NCI-H1105 treated with DMSO at 0.1 percent for 48 hours (cell line): Measurements from ENCODE around the gene HDAC10.

Experiments used
- DNase-seq: peaks from one replicate; lab custom pipeline; 2025; lab: John Stamatoyannopoulos, UW

HDAC10 gene, protein sequence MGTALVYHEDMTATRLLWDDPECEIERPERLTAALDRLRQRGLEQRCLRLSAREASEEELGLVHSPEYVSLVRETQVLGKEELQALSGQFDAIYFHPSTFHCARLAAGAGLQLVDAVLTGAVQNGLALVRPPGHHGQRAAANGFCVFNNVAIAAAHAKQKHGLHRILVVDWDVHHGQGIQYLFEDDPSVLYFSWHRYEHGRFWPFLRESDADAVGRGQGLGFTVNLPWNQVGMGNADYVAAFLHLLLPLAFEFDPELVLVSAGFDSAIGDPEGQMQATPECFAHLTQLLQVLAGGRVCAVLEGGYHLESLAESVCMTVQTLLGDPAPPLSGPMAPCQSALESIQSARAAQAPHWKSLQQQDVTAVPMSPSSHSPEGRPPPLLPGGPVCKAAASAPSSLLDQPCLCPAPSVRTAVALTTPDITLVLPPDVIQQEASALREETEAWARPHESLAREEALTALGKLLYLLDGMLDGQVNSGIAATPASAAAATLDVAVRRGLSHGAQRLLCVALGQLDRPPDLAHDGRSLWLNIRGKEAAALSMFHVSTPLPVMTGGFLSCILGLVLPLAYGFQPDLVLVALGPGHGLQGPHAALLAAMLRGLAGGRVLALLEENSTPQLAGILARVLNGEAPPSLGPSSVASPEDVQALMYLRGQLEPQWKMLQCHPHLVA

DNA sequence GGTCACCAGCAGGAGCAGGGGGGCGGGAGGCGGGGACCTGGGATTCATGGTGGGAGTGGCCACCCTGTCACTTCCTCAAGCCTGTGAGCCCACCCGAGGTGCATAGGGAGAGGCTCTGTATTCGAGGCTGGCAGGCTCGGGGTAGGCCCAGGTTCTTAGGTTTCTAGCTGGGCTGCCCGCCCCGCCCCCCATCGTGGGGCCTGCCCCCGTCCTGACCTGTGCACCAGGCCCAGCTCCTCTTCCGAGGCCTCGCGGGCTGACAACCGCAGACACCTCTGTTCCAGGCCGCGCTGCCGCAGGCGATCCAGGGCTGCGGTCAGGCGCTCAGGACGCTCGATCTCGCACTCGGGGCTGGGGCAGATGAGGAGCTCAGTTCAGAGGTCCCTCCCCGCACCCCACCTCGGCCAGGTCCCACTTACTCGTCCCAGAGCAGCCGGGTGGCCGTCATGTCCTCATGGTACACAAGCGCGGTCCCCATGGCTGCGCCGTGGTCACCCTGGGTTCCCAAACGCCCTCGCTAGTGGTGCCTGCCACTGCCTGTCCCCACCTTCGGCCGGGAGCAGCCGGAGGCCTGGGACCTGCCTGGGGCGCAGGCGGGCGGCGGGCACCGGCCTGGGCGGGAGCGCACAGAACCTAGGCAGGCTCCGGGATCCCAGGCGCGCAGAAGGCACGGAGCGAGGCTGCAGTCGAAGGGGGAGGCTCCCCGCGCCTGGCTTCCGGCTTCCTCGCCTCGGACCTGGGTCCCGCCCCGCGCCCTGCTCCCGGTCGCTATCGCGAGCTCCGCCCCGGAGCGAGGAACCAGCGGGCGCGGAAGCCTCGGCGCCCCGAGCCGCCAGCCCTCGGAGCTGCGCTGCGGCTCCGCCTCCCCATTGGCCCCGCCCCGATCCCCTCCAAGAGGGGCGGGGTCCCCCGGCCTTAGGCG is at the start of gene HDAC10:
Gene HDAC10, minus strand, starts transcription at position 711 of the 922 bp plus-strand sequence. Its CDS starts 233 bp downstream, at position 478.
- DNase-seq, result peak; percentile 45

- no peak for DNase-seq
Measured at GRCh38 chr22:50300620-50301257, 49.7 kb upstream of the HDAC10 start.

DNA sequence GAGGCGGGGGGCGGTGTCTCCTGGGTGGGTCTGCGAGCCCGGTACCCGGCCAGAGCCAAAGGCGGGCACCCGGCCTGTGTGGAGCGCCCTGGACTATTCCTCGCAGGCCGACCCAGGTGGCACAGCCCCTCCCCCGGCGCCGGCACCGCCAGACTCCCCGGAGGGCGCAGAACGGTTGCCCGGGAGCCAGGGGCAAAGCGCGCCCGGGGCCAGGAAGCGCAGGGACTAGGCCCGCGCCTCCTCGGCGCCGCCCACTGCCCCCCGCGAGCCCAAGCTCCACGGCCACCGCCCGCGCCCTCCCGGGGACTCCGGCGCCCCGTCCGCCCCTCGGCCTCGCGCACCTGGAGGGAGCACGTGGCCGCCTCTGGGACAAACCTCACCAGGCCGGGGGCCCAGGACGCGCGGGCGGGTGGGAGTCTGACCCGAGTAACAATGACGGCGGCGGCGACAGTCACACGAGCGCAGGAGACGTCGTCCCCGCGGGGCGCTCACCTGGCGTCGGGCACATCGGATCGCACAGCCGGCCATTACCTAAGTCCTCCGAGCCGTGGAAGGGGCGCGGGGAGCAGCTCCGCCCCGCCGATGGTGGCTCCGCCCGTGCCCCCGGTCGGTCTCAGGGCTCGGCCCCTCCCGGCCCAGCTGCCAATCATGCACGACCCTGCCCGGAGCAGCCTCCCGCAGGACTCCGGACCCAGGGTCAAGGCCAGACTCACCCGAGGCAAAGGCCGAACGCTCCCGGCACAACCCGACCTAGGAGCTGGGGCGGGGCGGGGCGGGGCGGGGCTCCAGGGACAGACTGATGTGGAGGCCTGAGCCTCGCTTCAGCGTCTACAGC is 48.9 kb upstream of the HDAC10 start:
- DNase-seq, result no peak

GRCh38 chr22:50298937-50299784 is 48.1 kb upstream of the HDAC10 start:
- DNase-seq, result no peak

DNA sequence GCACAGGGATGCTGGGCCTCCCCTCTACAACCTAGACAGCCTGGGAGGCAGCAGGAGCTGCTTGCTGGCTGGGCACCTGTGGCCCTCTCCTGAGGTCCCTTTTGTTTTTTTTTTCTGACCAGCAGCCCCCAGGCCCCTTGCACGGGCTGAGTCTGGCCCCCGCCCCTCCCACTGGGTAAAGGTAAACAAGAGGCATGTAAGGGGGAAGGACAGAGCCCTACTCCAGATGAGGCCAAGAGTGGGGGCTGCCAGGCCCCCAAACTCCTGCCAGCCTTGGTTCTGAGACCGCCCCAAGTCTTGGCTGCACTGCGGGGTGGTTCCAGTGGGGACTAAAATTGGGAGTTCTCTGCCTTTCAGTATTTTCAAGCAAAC is 47.2 kb upstream of the HDAC10 start:
- DNase-seq, result no peak

DNA sequence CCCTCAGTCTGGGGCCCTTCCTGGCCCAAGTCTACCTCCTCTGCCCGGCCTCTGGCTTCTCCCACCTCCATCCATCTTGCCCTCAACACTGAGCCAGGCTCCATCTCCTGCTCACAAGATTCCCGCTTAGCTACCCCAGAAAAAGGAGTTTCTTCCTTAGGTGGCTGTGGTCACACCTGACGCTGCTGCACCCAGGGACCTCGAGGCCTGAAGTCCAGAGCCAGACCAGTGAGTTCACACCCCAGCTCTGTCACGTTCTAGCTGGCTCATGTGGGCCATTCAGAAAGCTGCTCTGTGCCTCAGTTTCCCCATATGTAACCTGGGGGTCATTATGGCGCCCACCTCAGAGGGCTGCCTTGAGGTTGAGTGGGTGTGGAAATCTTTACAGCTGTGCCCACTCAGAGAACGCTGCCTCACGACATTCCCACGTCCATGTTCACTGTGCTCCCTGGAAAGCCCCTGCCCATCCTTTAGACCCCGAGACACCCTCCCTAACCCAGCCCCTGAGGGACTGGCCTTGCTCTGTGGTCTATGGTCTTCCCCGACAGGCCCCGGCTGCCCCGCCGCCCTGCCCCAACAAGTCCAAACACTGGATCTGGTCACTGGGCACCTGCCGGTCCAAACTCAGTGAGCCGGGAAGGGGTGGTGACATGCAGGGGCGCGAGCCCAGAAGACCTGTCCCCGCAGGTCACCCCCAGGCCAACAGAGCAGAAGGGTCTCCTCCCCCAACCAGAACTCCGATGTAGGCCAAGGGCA is 46.6 kb upstream of the HDAC10 start:
- no peak for DNase-seq

- DNase-seq, result no peak
Measured at GRCh38 chr22:50296658-50297490, 45.8 kb upstream of the HDAC10 start.

DNA sequence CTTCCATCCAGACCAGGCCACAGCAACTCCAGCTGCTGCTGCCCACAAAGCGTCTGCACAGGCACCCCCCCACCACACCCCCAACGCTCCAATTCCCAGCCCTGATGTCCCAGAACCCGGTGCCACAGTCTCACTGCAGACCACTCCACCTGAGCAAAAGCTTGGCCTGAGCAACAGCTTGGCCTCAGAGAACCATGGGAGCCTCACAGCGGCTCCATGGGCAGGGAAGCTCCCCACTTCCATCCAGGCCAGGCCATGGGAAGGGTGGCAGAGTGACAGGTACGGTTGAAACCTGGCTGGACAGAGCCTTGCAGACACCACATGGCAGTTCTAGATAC is 43.2 kb upstream of the HDAC10 start:
- DNase-seq, result no peak

- no peak for DNase-seq
Measured at GRCh38 chr22:50293441-50294318, 42.6 kb upstream of the HDAC10 start.

DNA sequence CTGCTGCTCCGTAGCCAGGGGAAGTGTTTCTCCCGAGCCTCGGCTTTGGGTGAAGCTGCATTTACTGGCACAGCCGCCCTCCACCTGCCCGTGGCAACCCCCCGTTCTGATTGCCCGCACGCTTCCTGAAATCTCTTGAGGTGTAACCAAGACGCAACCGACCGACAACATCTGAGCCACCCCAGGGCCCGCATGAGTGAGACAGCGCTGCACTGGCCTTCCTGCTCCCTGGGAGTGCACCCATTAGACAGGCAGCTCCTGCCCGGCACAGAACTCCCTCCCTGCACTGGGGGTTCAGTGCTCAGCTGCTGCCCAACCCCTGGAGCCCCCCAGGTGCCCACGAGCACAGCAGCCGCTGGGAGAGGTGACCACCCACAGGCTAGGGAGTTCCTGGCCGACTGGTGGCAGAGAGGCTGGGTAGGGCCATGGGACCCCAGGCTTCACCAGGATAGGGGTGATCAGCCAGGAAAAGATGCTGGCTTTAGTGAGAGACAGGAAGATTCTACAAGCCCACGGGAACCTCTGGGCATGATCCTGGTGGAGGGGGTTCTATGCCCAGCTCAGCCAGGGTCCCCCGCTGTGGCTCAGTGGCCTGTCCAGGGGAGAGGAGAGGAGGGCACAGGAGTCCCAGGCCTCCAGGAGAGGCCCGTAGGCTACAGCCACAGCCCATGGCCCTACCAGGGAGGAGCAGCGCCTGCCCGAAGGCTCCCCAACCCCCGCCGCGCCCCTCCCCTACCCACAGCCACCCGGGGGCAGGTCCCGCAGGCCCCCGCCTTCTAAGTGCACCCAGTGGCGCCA is 41.8 kb upstream of the HDAC10 start:
- no peak for DNase-seq

DNA sequence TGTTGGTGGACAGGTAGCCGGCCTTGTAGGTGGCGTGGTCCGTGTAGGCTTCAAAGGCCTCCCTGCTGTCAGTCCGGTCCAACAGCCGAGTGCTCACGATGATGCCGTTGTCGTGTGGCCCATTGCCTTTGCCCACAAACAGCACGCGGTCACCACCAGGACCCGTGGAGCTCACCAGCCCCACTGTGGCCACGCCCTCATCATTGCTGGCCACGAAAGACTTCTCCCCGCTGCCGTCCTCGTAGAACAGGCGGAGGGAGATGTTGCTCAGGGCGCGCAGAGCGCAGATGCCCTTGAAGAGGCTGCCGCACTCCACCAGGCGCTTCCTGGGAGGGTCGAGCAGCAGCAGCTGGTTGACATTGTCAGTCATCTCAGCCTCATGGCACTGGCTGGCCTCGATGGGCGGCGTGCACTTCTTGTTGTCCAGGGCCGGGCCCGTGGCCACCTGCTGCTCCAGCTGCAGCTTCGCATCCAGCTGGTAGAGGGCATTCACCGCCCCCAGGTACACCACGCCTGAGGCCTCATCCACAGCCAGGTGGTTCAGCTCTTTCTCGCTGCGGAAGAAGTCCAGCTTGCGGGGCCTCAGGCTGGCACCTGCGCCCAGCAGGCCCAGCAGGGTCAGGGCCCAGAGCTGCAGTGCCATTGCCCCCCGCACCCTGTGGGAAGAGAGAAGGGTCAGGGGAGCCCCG is 39.0 kb upstream of the HDAC10 start:
- no peak for DNase-seq

- DNase-seq, result no peak
Measured at GRCh38 chr22:50289151-50289941, 38.3 kb upstream of the HDAC10 start.

GRCh38 chr22:50287731-50288130 is 36.7 kb upstream of the HDAC10 start:
- no peak for DNase-seq

- no peak for DNase-seq
Measured at GRCh38 chr22:50286701-50287318, 35.7 kb upstream of the HDAC10 start.

GRCh38 chr22:50286275-50286674 is 35.2 kb upstream of the HDAC10 start:
- DNase-seq, result no peak
